ENCODE data around the gene TCAP. TPM values are rescaled to one million over a fixed set of nuclear protein-coding genes. Genes with fewer than 3 reads are reported as not detected.
A peak's percentile ranks its signal among the peaks of the same experiment; 100 is the strongest.

Gene TCAP
- total RNA-seq, 4 donors from 2014 or later, result 0.25 to 3.6 (median 1.5) TPM

DNA sequence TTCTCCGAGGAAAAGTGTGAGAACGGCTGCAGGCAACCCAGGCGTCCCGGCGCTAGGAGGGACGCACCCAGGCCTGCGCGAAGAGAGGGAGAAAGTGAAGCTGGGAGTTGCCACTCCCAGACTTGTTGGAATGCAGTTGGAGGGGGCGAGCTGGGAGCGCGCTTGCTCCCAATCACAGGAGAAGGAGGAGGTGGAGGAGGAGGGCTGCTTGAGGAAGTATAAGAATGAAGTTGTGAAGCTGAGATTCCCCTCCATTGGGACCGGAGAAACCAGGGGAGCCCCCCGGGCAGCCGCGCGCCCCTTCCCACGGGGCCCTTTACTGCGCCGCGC is 34.6 kb downstream of the TCAP start, which contains the start of gene ERBB2:
Gene ERBB2, plus strand, starts transcription at position 247 of the 330 bp plus-strand sequence. CDS start 175 bp downstream, outside the sequence.
- peak; percentile 88 for ATAC-seq
- 0 to 1% methylated on average over 5 to 12 of the region's 20 CpGs for WGBS, 2 donors (ENCODE audit: low coverage in 1 of 2)
- peak; percentile 33 to 56 for TF ChIP-seq POLR2A (IDR thresholded peaks at IDR 0.05)
- TF ChIP-seq EP300 (IDR thresholded peaks at IDR 0.05), result no peak
- TF ChIP-seq, protein P1, sequence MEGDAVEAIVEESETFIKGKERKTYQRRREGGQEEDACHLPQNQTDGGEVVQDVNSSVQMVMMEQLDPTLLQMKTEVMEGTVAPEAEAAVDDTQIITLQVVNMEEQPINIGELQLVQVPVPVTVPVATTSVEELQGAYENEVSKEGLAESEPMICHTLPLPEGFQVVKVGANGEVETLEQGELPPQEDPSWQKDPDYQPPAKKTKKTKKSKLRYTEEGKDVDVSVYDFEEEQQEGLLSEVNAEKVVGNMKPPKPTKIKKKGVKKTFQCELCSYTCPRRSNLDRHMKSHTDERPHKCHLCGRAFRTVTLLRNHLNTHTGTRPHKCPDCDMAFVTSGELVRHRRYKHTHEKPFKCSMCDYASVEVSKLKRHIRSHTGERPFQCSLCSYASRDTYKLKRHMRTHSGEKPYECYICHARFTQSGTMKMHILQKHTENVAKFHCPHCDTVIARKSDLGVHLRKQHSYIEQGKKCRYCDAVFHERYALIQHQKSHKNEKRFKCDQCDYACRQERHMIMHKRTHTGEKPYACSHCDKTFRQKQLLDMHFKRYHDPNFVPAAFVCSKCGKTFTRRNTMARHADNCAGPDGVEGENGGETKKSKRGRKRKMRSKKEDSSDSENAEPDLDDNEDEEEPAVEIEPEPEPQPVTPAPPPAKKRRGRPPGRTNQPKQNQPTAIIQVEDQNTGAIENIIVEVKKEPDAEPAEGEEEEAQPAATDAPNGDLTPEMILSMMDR (IDR thresholded peaks at IDR 0.05), result no peak
- peak; percentile 86 for TF ChIP-seq POLR2AphosphoS5 (IDR thresholded peaks at IDR 0.05)
- H3K9me3 ChIP-seq, result no peaks in the 10 kb centered on the region
- peaks cover 0 to 54% (median 11%) of the 10 kb centered on the region in 3 donors for H3K4me1 ChIP-seq
- H3K4me3 ChIP-seq, result peak within 1 kb of the TSS; percentile 84 to 85
- H3K36me3 ChIP-seq, result peaks cover 0 to 7% of the 10 kb centered on the region in 2 donors
- H3K27me3 ChIP-seq, result peaks cover 4% of the 10 kb centered on the region
- H3K27ac ChIP-seq, result peak within 1 kb of the TSS; percentile 74 to 90 (median 86)

DNA sequence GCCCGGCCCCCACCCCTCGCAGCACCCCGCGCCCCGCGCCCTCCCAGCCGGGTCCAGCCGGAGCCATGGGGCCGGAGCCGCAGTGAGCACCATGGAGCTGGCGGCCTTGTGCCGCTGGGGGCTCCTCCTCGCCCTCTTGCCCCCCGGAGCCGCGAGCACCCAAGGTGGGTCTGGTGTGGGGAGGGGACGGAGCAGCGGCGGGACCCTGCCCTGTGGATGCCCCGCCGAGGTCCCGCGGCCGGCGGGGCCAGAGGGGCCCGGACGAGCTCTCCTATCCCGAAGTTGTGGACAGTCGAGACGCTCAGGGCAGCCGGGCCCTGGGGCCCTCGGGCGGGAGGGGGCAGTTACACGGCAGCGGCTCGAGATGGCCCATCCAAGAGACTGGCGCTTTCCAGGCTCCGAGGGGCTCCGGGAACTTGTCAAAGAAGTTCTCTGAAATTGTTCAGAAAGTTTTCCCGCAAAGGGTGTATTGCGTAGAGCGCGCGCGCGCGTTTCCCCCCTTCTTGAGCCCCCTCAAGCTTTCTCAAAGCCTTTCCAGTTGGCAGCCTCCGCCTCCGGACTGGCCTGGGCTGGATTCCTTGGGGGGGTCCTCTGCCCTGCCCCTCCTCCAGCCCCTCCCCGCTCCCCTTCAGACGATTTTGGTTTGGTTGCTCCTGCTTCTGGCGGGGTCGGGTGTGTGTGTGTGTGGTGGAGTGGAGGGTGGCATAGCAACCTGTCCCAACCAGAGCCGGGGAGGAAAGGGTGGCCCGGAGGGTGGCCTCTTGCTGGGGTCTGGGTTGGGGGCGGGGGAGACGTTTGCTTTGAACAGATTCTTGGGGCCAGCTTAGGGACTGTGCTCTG is 35.2 kb downstream of the TCAP start:
- Histone ChIP-seq H3K27me3 (peaks cover 4% of the 10 kb centered on the region), H3K9me3 (no peaks in the 10 kb centered on the region), H3K4me3 (peak overlapping the region; percentile 84 to 85), H3K36me3 (peaks cover 0 to under 1% of the 10 kb centered on the region in 2 donors), H3K4me1 (peaks cover 0 to 60% (median 15%) of the 10 kb centered on the region in 3 donors), H3K27ac (peak overlapping the region; percentile 74 to 90 (median 86))
- peak; percentile 53 for ATAC-seq
- no peak for TF ChIP-seq EP300 (IDR thresholded peaks at IDR 0.05)
- no peak for TF ChIP-seq POLR2AphosphoS5 (IDR thresholded peaks at IDR 0.05)
- TF ChIP-seq, protein P1 (IDR thresholded peaks at IDR 0.05), result no peak
- no peak for TF ChIP-seq POLR2A (IDR thresholded peaks at IDR 0.05)
- no CpG with 5 or more reads among the region's 57 CpGs for WGBS, 2 donors (ENCODE audit: low coverage in 1 of 2)

DNA sequence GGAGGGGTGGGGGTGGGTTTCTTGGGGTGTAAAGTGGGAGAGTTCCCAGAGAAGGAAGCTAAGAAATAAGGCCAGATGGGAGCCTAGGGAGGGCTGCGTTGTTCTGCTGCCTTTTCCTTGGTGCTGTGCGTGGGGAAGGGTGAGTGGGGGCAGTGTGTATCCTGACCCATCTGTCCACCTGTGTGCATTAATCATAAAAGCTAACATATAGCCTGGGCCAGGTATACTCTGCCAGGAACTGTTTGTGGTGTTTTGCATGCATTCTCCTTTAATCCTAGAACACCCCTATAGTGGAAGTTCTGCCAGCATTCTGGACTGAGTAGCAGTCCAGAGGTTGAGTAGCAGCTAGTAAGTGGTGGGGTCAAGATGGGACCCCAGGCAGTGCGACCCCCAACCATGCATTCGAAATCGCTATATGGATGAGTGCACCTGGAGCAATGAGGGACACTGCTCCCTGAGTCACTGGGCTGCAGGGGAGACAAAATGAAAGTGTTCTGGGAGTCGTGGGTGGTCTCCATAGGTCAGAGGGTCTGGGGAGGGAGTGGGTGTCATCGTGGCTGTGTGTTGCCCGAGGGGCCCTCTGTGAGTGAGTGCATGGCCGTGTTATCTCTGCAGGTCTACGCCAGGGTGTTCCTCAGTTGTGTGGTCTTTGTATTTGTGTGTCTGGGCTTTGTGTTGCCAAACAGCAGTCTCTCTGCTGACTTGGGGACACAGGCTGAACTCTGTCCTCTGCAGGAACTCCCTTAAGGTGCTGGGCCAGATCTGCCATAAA is 36.0 kb downstream of the TCAP start:
- WGBS, 2 donors (ENCODE audit: low coverage in 1 of 2), result 23 to 45% methylated on average over 9 to 10 of the region's 10 CpGs
- Histone ChIP-seq H3K4me1 (peaks cover 0 to 68% (median 15%) of the 10 kb centered on the region in 3 donors), H3K9me3 (no peaks in the 10 kb centered on the region), H3K27me3 (peaks cover 4% of the 10 kb centered on the region), H3K27ac (peak overlapping the region in 3 of 4 donors; percentile 86 to 90 (median 87)), H3K4me3 (peak overlapping the region; percentile 84 to 85), H3K36me3 (no peaks in the 10 kb centered on the region)
- TF ChIP-seq POLR2A (IDR thresholded peaks at IDR 0.05) (no peak), POLR2AphosphoS5 (IDR thresholded peaks at IDR 0.05) (no peak), EP300 (IDR thresholded peaks at IDR 0.05) (no peak)
- TF ChIP-seq, protein P1 (IDR thresholded peaks at IDR 0.05), result no peak
- ATAC-seq, result no peak

- no peak overlapping the region for H3K27ac ChIP-seq
- H3K4me3 ChIP-seq, result peak overlapping the region in 1 of 2 donors; percentile 84
- 33 to 40% methylated on average over 1 of the region's 4 CpGs for WGBS, 2 donors (ENCODE audit: low coverage in 1 of 2)
- no peaks in the 10 kb centered on the region for H3K9me3 ChIP-seq
- peaks cover 0 to 2% of the 10 kb centered on the region in 2 donors for H3K36me3 ChIP-seq
- H3K4me1 ChIP-seq, result peaks cover 0 to 68% (median 15%) of the 10 kb centered on the region in 3 donors
- ATAC-seq, result no peak
- TF ChIP-seq POLR2AphosphoS5 (IDR thresholded peaks at IDR 0.05) (no peak), POLR2A (IDR thresholded peaks at IDR 0.05) (no peak), EP300 (IDR thresholded peaks at IDR 0.05) (no peak)
- TF ChIP-seq, protein P1 (IDR thresholded peaks at IDR 0.05), result no peak
- peaks cover 4% of the 10 kb centered on the region for H3K27me3 ChIP-seq
Measured at GRCh38 chr17:39701784-39702422, 36.8 kb downstream of the TCAP start.

Data from gastroesophageal sphincter (tissue), 4 donors.